NAMALWA (cell line): Measurements from ENCODE around the gene CIC.

ENCODE experiments used
- DNase-seq: peaks from one replicate; pipeline ENCODE4 v3.0.0-alpha.2; 2015; ENCODE audit warnings: low spot score

The CIC gene

DNA sequence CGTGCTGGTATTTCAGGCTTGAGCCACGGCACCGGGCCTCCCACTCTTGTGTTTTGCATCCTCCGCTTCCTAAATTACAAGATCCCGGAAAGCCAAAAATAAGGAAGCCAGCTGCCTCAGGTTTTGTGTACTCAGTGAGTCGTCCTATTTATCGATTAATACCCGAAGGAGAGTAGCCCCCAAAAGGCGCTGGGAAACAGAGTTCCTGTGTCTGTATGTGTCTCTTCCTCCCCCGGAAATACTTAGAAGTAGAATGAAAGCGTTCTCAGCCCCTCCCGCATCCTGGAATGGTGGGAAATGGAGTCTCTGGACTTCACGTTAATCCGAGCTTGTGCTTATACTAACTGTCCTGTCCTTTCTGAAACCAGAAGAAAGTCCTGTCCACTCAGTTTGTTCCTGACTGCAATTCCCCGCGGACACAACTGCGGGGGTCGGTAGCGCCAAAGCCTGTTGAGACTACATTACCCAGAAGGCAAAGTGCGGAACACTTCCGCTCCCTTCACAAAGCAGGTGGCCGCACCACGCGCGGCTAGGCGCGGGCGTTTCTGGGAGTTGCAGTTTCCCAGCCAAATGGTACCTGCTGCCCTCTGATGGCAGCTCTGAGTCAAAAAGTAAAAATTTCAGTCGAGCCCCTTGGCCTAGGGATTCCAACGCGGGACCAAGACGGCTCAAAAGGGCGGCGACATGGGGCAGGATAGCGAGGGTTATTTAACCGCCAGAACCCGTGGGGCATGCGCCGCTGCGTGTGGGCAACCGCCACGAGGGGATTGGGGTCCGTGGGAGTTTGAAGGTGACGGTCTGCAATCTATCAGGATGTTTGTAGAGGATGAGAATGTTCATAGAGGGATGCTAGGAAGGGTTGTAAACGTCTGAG, 24.5 kb upstream of the CIC start:
- peak; percentile 98 for DNase-seq

DNA sequence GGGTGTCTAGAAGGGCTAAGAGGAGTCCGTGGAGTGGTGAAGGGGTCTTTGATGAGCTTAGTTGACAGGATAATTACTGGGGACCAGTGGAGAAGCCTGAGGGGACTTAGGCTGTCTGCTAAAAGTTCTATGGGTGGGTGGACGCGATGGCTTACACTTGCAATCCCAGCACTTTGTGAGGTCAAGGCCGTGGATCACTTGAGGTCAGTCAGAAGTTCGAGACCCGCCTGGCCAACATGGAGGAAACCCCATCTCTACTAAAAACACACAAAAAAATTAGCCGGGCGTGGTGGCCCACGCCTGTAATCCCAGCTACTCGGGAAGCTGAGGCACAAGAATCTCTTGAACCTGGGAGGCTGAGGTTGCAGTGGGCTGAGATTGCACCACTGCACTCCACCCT, 23.8 kb upstream of the CIC start:
- DNase-seq = no peak

DNA sequence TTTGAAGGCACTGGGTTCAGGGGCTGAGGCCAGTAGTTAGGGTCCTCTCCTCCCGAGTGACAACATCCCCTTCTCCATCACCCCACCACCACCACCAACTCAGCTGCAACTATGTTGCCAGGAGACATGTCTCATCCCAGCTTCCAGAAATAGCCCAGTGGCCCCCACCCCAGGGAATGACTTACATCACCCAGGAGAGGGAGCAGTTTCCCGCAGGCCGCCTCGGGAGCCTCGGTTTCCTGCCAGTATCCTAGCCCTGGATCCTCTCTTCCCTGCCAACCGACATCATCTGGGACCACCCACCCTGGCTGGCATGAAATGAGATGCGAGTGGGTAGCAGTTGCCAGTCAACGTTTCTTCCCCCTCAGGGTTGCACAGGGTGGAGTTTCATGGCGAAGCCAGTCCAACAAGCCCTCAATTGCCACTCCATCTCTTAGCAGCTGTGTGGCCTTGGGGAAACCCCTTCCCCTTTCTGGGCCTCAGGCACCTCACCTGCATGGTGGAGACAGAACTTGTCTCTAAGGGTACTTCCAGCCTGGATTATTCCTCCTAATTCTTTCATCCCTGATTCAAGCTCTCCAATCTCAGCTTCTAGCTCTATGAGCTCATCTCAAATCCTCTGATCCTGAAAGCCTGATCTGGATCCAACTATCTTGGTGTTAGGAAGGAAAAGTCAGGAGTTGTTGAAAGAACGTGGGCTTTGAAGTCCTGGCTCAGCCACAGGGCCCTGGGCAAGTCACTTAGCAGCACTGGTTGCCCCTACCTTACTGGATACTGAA, 22.7 kb upstream of the CIC start:
- DNase-seq = no peak

DNA sequence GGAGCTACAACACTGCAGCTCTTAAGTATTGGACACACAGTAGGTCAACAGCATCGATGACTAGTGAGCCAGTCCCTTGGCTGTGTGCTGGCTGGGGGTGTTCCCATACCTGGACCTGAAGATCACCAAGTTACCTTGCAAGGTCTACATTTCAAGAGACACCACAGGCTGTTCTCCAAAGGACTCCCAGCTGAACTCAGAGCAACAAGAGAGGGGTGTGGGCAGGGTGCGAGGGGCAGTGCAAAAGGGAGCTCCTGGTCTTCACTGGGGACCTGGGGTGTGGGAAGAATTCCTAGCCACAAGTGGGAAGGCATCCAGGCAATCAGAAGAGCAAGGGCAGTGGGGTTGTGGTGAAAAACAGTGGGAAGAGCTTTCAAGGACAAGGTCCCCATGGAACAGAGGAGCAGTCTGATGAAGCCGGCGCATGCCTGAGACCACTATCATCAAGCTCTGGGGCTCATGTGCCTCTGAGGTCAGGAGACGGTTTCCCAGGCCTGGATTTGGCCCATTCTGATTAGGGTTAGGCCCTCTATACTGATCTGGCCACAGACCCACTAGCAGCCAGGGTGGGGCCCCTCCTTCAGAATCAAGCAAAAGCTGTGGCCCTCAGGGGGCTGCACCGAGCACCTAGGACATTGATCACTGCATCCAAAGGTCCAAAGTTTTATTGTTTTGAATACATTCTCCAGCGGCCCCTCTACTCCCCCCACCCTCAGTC, 22.0 kb upstream of the CIC start:
- no peak for DNase-seq

DNA sequence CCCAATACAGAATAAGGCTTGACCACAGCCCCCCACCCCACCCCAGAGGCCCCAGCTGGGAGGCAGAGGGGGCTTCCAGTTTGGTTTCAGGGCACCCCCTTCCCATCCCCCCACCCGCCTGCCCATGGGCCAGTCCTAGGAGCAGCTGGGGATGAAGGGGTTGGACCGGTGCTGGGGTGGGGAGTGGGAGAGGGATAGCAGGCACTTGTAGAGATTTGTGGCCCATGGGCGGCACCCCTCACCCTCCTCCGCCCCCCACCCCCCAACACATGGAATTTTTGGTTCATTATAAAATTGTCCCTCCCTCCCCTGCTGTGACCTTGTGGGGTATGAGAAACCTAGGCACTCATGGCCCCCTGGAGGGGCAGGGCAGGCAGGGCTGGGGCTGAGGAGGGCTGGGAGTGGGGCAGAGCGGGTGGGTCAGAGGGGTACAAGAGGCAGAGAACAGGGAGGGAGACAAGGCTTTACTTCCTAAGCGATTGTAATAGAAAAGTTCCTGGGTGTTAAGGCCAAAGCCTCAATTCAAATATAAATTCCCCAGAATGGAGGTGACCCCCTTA, 21.3 kb upstream of the CIC start:
- no peak for DNase-seq

DNA sequence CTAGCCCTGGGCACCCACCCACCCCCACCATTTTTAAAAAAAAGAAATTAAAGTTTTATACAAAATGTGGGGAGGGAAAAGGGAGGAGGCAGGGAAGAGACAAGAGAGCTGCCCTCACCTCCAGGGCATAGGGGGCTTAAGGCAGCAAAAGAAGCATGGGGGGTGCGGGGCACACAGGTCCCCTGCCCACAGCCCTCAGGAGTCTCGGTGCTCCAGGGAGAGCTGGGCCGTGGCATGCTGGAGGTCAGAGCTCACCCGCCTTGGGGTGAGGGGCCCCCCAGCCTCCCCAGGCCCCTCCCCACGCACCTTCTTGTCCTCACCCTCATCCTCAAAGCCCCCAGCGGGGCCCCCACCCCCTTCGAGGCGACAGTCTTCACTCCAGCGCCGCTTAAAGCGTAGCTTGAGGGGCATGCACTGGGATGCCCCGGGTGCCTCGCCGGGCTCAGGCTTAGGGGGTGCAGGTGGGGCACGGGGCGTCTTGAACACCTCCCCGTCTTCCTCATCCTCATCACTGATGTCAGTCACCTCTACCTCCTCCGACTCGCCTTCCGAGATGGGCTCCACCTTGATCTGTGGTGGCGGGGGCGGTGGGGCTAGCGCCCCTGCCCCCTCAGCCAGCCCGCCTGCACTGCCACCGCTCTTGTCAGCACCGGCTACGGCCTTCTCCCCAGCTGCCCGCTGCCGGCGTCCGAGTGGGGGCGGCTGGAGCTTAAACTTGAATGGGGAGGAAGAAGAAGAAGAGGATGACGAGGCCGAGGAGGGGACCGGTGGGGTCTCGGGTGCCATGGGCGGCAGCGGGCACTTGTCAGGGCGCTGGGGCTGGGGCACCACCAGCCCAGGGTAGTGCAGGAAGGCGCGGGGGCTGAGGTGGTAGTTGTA, 20.5 kb upstream of the CIC start:
- no peak for DNase-seq

DNA sequence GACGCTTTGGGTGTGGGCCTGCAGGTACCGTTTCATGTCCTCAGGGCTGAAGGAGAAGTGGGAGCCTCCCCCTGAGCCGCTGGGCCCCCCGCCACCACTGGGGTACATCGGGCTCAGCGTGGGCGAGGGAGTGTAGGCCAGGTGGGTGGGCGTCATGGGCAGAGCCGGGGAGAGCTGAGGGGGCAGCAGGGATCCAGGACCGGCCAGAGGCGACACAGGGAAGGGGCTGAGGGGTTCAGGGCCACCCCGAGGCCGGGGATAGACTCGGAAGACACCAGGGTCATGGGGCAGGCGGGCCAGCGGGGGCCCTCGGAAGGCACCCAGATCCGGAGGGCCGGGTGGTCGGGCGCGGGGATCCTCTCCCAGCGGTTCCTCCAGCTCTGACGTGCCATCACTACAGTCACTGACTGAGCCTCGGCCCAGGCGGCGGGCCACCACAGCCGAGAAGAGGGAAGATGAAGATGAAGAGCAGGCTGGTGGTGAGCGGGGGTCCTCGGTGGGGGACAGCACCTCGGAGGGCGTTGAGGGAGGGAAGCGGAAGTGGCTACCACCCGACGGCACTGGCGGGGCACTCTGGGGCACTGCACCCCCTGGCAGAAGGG, 19.8 kb upstream of the CIC start:
- DNase-seq = no peak

DNA sequence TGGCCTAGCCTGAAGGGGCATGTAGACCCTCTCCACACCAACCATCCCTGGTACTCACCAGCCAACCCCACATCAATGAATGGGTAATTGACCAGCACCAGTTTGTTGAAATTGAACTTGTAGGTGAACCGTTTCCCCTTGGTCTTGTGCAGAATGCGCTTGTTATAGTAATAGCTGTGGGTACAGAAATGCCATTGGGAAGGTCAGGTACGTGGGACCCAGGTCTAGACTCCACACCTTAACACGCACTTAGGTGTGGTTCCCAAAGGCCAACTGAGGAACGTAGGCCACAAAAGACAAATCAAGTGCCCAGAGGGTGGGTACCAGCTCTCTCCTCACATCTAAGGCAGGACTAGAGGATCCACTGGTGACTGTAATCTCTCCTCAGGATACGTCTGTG, 19.3 kb upstream of the CIC start:
- no peak for DNase-seq

DNA sequence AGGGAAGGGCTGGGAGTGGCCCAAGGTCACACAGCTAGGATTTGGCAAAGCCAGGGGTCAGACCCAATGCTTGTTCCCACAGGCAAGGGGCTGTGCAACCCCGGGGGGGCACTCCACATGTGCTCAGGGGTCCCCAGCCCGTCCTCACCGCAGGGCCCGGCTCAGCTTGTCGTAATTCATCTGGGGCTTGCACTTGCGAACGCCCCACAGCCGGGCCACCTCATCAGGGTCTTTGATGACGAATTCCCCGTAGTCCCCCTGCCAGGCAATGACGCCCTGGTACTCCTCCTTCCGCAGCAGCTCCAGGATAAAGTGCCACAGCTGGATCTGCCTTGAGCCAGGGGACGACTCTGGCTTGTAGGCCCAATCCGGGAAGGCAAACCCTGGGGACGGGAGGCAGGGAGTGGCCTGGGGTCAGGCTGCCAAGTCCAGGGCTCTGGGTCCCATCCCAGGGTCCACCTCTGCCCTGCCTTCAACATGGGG, 18.8 kb upstream of the CIC start:
- no peak for DNase-seq

DNA sequence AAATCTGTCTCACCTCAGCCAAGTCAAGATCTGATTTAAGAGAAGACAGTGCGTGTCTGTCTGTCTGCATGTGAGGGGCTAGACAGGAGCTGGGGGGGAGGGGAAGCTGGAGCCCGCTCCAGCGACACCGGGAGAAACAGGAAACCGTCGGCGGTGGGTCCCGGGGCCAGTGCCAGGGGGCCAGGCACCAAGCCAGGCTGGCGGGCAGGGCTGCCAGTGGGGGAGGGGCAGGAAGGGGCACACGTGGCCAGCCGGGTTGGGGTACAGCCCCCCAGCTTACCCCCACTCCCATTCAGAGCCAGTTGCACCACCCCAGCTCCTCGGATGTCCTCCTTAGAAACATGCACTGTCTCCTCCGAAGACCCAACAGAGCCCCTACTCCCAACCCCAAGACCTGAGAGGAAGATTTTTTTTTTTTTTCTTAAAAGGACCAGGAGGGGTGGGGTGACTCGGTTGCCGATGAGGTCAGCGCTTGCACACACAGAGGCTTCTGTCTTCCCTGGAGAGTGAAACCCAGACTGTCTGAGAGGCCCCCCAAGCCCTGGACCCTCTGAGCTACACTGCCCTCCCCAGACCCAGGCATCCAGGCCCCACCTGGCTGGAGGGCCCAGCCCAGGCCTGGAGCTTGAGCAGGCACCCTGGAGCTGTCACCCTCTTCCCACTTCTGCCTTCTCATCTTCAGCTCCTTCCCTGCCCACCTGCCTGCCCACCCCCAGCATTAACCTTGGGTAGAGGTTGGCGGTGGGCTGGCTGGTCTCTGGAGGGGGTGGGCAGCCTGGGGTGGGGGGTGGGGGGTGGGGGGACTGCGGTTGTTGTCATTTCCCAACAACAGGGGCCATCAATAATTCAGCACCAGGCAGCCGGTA, 18.2 kb upstream of the CIC start:
- no peak for DNase-seq

DNA sequence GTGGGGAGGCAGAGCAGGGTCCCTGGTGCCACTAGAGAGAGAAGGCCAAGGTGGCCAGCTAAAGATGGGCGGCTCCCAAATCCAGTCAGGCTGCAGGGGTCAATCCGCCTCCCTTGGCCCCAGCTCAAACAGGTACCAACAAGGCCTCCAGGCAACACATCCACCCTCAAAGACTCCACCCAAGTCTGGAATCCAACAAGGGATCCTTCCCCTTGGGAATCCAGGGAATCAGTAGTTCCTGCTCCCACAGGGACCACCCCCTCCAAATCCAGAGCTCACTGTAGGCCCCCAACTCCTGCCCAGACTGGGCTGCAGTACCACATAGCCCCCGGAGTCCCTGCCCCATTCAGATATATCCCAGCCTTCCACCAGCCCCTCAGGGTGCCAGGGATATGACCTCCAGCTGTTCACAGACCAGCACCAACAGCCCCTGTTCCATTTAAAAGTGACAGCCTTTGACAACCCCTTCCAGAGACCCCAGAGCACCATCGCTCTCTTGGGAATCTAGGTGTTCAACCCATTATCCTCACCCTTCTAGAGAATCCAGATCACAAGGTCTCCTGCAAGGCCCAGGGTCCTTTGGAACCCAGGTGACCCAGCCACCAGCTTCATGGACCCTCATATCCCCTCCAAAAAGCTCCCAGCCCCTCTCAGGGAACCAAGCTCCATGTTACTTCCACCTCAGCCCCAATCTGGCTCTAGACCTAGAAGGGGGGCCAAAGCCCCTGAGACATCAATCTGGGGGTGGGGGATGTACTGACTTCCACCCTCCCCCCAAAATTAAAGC, 17.3 kb upstream of the CIC start:
- DNase-seq = no peak

DNA sequence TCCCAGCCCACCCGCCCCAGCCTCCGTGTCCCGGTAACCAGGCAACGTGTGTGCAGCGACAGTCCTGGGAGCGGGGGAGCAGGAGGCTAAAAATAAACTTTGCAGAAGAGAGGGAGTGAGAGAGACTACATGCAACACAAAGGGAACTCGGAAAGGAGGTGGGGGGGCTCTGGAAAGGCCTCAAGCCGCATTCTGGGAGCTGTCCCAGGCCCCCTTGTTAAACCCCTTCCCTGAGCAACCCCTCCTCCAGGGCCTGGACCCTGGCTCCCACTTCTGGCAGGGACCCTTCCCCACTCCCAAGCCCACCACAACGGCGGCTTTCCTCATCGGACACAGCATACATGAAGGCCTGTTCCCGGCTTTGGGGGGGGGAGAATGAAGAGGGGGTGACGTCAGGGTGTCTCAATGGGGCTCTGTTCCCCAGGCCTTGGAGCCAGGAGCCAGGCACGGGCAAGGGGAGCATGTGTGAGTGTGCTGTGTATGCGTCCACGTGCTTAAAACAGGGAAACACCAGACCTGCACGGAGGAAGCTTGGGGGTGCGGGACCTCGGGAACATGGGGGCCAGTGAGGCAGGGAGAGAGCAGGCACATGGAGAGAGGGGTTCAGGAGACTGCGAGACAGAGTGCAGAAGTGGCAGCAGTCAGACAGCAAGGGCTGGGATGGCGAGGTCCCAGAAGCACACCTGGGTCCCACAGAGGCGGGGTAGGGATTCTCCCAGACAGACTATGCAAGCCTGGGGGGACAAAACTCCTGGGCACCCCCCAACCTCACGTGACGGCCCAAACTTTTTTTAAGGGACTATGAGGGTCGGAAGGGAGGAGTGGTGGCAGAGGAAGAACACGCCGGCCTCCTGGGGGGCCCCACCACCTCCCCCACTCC, 16.4 kb upstream of the CIC start:
- DNase-seq = no peak

DNA sequence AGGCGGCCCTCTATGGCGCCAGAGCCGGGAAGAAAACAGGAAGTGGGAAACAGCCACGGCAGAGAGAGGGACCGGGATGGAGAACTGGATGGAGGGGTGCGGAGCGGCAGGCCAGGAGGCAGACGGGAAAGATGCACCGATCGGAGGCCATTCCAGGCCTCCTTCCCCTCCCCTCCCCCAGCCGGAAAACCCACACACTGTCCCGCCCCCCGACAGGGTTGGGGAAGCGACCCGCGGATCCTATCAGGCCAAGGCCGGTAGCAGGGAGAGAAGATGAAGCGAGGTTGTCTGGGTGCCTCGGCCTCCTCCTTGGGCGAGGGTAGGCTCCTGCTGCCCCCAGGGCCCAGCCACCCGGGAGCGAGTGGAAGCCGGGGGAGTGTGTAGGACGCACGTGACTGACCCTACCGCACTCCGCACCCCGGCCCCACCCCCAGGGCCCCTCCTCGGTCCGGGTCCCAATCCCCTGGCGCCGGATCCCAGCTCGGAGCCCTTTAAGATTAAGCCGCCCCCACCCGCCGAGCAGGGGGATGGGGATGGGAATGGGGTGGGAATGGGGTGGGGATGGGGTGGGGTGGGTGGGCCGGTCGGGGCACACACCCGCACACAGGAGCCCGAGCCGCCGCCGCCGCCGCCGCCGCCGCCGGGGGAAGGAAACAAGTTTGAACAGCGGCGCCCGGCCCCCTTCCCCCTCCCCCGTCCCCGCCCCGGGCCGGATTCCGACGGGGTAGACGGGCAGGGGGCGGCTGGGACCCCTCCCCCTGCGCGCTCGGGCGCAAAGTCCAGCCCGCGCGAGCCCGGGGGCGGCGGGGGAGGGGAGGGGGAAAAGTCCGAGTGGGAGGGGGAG, 15.6 kb upstream of the CIC start:
- DNase-seq = peak; percentile 60

DNA sequence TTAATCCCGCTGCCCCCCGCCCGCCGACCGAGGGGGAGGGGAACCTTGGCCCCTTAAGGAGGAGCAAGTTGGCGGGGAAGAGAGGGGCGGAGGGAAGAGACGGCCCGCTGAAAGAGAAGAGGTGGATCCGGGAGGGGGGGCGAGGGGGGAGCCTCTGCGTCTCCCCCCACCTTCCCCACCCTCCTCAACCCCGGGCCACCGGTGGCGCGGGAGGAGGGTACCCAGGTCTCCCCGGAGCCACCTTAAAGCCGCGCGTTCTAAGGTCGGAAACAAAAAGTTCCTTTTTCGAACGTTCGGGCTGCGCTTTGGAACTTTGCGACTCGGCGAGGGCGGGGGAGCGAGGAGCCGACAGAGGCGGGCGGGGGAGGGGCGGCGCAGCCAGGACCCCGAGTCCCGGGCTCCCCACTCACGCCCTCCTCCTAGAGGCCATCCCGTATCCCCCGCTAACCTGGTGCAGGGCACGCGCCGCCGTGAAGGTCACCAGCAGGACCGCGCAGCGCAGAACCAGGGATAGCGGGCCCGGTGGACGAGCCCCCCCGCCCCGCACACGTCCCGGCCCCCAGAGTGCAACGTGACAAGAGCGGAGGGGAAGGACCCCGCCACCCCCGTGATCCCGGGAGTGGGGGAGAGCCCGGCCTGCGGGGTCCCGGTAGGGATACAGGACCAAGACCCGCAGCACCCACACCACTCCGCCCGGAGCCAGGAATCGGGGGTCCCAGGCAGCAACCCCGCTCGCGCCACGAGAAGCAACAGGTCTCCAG, 14.8 kb upstream of the CIC start:
- peak; percentile 82 for DNase-seq

DNA sequence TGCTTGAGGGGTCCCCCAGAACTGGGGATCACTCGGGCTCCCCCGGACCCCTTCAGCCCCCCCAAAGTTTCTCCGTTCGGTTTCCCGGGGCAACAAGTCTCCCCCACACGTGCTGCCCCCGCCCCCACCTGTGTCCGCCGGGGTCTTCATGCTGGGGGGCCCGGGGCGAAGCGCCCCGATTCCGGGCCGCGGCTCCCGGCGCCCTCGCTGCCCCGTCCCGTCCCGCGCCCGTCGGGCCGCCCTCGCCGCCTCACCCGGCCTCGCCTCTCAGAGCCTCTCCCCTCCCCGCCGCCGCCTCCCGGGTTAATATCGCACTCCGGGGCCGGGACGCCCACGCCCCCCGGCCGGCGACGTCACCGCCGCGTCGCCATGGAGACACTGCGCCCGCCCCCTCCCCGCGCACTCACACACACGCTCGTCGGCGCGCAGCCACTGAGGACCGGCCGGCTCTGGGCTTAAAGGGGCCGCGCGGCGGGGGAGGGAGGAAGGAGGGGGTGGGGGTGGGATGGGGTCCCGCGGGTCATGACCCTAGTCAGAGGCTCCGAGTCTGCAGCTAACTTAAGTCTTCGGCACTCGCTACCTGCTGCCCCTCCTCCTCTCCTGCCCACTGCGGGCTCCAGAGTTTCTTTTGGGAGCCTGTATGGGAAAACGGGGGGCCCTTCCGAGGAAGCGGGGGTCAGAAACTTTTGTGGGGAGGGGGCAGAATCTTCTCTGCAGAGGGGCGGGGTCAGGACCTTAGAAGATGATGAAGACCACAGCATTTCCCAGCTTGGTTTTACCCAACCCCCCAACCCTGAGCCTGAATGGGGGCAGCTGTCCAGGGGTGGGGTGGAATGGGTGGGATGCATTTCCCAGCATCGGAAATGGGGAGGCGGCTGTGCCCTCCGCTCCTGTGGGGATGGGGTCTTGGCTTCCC, 13.9 kb upstream of the CIC start, which contains the start of gene ERF:
Gene ERF (minus strand): TSS at position 279 of the 916 bp plus-strand sequence. CDS start 129 bp downstream, at position 150.
- DNase-seq = peak; percentile 92
